Vagina (tissue), 2 donors: ENCODE measurements around the gene AMBP.

ENCODE experiments used
- CTCF ChIP-seq, 3 experiments: fragments of 450-650 bp in 2 of 3; fragments of 200-600 bp in 1 of 3; sonication (generic) in 1 of 3; IDR thresholded peaks; one replicate each; pipeline ENCODE4 v1.5.1; 2017 to 2019; ENCODE audit warnings: antibody characterized with exemption in 3 of 3, mild to moderate bottlenecking in 2 of 3, moderate library complexity in 2 of 3
- POLR2A ChIP-seq, 2 donors: fragments of 450-650 bp; IDR thresholded peaks; one replicate each; pipeline ENCODE4 v1.6.1; 2017; ENCODE audit warnings: antibody characterized with exemption in 2 of 2, mild to moderate bottlenecking in 2 of 2, moderate library complexity in 2 of 2

GRCh38 chr9:114030364-114030763, 47.7 kb downstream of the AMBP start:
- no peak for TF ChIP-seq CTCF (IDR thresholded peaks at IDR 0.05)
- no peak for TF ChIP-seq POLR2A (IDR thresholded peaks at IDR 0.05)
